ENCODE measurements around the gene NRG4. TPM values are rescaled to one million over a fixed set of nuclear protein-coding genes. Genes with fewer than 3 reads are reported as not detected.

The NRG4 gene
- total RNA-seq, 1 experiment from 2014 or later = 0.55 TPM

DNA sequence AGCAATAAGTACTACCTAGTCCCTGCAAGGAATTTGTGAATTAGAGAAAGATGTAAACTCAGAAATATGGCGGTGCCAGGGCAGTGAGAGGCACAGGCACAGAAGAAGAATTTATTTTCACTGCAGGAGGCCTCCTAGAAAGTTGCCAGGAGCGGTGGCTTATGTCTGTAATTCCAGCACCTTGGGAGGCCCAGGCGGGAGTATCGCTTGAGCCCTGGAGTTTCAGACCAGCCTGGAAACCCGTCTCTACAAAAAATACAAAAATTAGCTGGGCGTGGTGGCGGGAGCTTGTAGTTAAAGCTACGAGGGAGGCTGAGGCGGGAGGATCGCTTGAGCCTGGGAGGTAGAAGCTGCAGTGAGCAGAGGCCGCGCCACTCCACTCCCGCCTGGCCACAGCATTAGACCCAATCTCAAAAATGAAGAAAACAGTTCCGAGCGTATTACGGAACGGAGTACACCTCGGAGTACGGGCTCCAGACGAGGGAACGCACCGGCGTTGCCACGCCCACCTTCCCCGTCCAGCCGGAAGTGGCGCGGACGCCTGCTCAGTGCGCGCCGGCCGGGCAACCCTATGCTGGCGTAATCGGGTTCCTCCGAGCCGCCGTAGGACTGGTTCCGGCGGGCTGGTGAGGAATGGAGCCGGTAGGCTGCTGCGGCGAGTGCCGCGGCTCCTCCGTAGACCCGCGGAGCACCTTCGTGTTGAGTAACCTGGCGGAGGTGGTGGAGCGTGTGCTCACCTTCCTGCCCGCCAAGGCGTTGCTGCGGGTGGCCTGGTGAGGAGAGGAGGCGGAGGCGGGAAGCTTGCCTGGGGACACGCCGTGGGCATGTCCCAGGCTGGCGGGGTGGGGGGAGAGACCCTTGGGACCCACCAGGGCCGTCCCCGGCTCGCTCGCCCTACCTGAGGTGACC lies 108.6 kb downstream of the NRG4 start, which contains the start of gene FBXO22:
FBXO22 (plus strand) TSS at position 548 of the 909 bp plus-strand sequence; CDS start at position 634, 86 bp downstream.
- DNase-seq (ENCODE audit: low spot score) (peak; percentile 96), ATAC-seq (peak; percentile 90)
- peak within 1 kb of the TSS; percentile 100 for H3K27ac Mint-ChIP-seq
- CTCF ChIA-PET = interaction anchor here (1.0 to 2.4 kb wide), 5 partner anchors 19 to 117 kb away, joined by 4 to 11 read pairs (median 8); no protein-coding TSS in a partner anchor
- peaks cover 25% of the 10 kb centered on the region for H3K36me3 Mint-ChIP-seq
- H3K27me3 Mint-ChIP-seq (ENCODE audit: low read depth) = no peaks in the 10 kb centered on the region
- POLR2A ChIA-PET = interaction anchor here (0.7 kb wide), 1 partner anchor 20 kb away, joined by 3 read pairs; no protein-coding TSS in a partner anchor
- no peaks in the 10 kb centered on the region for H3K9me3 Mint-ChIP-seq
- peaks cover 45% of the 10 kb centered on the region for H3K4me1 Mint-ChIP-seq
- H3K4me3 Mint-ChIP-seq = peak within 1 kb of the TSS; percentile 99
- TF ChIP-seq, protein P1, sequence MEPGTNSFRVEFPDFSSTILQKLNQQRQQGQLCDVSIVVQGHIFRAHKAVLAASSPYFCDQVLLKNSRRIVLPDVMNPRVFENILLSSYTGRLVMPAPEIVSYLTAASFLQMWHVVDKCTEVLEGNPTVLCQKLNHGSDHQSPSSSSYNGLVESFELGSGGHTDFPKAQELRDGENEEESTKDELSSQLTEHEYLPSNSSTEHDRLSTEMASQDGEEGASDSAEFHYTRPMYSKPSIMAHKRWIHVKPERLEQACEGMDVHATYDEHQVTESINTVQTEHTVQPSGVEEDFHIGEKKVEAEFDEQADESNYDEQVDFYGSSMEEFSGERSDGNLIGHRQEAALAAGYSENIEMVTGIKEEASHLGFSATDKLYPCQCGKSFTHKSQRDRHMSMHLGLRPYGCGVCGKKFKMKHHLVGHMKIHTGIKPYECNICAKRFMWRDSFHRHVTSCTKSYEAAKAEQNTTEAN (CRISPR knock-in tag; IDR thresholded peaks at IDR 0.05) = 0 out of 2 replicates have a peak, but pooled peaks have one; percentile 47
- TF ChIP-seq, protein P2, sequence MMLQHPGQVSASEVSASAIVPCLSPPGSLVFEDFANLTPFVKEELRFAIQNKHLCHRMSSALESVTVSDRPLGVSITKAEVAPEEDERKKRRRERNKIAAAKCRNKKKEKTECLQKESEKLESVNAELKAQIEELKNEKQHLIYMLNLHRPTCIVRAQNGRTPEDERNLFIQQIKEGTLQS (CRISPR knock-in tag; conservative IDR thresholded peaks at IDR 0.05) = no peak
- TF ChIP-seq, protein P3, sequence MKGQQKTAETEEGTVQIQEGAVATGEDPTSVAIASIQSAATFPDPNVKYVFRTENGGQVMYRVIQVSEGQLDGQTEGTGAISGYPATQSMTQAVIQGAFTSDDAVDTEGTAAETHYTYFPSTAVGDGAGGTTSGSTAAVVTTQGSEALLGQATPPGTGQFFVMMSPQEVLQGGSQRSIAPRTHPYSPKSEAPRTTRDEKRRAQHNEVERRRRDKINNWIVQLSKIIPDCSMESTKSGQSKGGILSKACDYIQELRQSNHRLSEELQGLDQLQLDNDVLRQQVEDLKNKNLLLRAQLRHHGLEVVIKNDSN (CRISPR knock-in tag; IDR thresholded peaks at IDR 0.05) = no peak
- TF ChIP-seq, protein P4, sequence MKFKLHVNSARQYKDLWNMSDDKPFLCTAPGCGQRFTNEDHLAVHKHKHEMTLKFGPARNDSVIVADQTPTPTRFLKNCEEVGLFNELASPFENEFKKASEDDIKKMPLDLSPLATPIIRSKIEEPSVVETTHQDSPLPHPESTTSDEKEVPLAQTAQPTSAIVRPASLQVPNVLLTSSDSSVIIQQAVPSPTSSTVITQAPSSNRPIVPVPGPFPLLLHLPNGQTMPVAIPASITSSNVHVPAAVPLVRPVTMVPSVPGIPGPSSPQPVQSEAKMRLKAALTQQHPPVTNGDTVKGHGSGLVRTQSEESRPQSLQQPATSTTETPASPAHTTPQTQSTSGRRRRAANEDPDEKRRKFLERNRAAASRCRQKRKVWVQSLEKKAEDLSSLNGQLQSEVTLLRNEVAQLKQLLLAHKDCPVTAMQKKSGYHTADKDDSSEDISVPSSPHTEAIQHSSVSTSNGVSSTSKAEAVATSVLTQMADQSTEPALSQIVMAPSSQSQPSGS (CRISPR knock-in tag; IDR thresholded peaks at IDR 0.05; ENCODE audit: borderline replicate concordance, low read depth) = no peak
- TF ChIP-seq ZNF263 (CRISPR knock-in tag; IDR thresholded peaks at IDR 0.05; ENCODE audit: low read depth) (no peak), MYBL2 (CRISPR knock-in tag; IDR thresholded peaks at IDR 0.05) (peak; percentile 90), ETV6 (CRISPR knock-in tag; IDR thresholded peaks at IDR 0.05) (peak; percentile 90), TP53 (CRISPR knock-in tag; IDR thresholded peaks at IDR 0.05) (peak; percentile 77; the same call in 1 of the 2 replicates), EMX1 (CRISPR knock-in tag; IDR thresholded peaks at IDR 0.05) (peak; percentile 88; the same call in 1 of the 2 replicates), ZNF423 (CRISPR knock-in tag; IDR thresholded peaks at IDR 0.05) (no peak), CREM (CRISPR knock-in tag; IDR thresholded peaks at IDR 0.05) (peak; percentile 81), ZNF121 (CRISPR knock-in tag; IDR thresholded peaks at IDR 0.05) (peak; percentile 81), ZNF671 (CRISPR knock-in tag; IDR thresholded peaks at IDR 0.05) (no peak; the same call in 1 of the 2 replicates), ZBTB21 (CRISPR knock-in tag; IDR thresholded peaks at IDR 0.05; ENCODE audit: borderline replicate concordance) (0 out of 2 replicates have a peak, but pooled peaks have one; percentile 43), NR1H2 (CRISPR knock-in tag; IDR thresholded peaks at IDR 0.05) (no peak)
- TF ChIP-seq, protein P5, sequence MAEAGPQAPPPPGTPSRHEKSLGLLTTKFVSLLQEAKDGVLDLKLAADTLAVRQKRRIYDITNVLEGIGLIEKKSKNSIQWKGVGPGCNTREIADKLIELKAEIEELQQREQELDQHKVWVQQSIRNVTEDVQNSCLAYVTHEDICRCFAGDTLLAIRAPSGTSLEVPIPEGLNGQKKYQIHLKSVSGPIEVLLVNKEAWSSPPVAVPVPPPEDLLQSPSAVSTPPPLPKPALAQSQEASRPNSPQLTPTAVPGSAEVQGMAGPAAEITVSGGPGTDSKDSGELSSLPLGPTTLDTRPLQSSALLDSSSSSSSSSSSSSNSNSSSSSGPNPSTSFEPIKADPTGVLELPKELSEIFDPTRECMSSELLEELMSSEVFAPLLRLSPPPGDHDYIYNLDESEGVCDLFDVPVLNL (CRISPR knock-in tag; IDR thresholded peaks at IDR 0.05; ENCODE audit: borderline replicate concordance, low read depth) = 0 out of 2 replicates have a peak, but pooled peaks have one; percentile 44
- TF ChIP-seq, protein P6, sequence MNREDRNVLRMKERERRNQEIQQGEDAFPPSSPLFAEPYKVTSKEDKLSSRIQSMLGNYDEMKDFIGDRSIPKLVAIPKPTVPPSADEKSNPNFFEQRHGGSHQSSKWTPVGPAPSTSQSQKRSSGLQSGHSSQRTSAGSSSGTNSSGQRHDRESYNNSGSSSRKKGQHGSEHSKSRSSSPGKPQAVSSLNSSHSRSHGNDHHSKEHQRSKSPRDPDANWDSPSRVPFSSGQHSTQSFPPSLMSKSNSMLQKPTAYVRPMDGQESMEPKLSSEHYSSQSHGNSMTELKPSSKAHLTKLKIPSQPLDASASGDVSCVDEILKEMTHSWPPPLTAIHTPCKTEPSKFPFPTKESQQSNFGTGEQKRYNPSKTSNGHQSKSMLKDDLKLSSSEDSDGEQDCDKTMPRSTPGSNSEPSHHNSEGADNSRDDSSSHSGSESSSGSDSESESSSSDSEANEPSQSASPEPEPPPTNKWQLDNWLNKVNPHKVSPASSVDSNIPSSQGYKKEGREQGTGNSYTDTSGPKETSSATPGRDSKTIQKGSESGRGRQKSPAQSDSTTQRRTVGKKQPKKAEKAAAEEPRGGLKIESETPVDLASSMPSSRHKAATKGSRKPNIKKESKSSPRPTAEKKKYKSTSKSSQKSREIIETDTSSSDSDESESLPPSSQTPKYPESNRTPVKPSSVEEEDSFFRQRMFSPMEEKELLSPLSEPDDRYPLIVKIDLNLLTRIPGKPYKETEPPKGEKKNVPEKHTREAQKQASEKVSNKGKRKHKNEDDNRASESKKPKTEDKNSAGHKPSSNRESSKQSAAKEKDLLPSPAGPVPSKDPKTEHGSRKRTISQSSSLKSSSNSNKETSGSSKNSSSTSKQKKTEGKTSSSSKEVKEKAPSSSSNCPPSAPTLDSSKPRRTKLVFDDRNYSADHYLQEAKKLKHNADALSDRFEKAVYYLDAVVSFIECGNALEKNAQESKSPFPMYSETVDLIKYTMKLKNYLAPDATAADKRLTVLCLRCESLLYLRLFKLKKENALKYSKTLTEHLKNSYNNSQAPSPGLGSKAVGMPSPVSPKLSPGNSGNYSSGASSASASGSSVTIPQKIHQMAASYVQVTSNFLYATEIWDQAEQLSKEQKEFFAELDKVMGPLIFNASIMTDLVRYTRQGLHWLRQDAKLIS (CRISPR knock-in tag; IDR thresholded peaks at IDR 0.05; ENCODE audit: borderline replicate concordance) = no peak
- TF ChIP-seq, protein P7, sequence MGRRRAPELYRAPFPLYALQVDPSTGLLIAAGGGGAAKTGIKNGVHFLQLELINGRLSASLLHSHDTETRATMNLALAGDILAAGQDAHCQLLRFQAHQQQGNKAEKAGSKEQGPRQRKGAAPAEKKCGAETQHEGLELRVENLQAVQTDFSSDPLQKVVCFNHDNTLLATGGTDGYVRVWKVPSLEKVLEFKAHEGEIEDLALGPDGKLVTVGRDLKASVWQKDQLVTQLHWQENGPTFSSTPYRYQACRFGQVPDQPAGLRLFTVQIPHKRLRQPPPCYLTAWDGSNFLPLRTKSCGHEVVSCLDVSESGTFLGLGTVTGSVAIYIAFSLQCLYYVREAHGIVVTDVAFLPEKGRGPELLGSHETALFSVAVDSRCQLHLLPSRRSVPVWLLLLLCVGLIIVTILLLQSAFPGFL (CRISPR knock-in tag; IDR thresholded peaks at IDR 0.05; ENCODE audit: borderline replicate concordance) = no peak
- TF ChIP-seq, protein P8, sequence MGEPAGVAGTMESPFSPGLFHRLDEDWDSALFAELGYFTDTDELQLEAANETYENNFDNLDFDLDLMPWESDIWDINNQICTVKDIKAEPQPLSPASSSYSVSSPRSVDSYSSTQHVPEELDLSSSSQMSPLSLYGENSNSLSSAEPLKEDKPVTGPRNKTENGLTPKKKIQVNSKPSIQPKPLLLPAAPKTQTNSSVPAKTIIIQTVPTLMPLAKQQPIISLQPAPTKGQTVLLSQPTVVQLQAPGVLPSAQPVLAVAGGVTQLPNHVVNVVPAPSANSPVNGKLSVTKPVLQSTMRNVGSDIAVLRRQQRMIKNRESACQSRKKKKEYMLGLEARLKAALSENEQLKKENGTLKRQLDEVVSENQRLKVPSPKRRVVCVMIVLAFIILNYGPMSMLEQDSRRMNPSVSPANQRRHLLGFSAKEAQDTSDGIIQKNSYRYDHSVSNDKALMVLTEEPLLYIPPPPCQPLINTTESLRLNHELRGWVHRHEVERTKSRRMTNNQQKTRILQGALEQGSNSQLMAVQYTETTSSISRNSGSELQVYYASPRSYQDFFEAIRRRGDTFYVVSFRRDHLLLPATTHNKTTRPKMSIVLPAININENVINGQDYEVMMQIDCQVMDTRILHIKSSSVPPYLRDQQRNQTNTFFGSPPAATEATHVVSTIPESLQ (CRISPR knock-in tag; IDR thresholded peaks at IDR 0.05) = no peak
- TF ChIP-seq, protein P9, sequence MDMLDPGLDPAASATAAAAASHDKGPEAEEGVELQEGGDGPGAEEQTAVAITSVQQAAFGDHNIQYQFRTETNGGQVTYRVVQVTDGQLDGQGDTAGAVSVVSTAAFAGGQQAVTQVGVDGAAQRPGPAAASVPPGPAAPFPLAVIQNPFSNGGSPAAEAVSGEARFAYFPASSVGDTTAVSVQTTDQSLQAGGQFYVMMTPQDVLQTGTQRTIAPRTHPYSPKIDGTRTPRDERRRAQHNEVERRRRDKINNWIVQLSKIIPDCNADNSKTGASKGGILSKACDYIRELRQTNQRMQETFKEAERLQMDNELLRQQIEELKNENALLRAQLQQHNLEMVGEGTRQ (CRISPR knock-in tag; IDR thresholded peaks at IDR 0.05) = no peak
- TF ChIP-seq, protein P10, sequence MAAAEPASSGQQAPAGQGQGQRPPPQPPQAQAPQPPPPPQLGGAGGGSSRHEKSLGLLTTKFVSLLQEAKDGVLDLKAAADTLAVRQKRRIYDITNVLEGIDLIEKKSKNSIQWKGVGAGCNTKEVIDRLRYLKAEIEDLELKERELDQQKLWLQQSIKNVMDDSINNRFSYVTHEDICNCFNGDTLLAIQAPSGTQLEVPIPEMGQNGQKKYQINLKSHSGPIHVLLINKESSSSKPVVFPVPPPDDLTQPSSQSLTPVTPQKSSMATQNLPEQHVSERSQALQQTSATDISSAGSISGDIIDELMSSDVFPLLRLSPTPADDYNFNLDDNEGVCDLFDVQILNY (CRISPR knock-in tag; IDR thresholded peaks at IDR 0.05) = peak; percentile 88; the same call in 1 of the 2 replicates
